Glutamatergic neuron (in vitro differentiated cells): ENCODE results near the gene APOF. TPM values are rescaled to one million over a fixed set of nuclear protein-coding genes. Genes with fewer than 3 reads are reported as not detected.
"Not testable (repeated sequence)": the region's sequence is repeated elsewhere in the genome, so short reads cannot be mapped to it uniquely, and the experiment has no call there.

Experiments
- DNase-seq: peaks from one replicate; pipeline ENCODE4 v3.0.0; 2022
- H3K27ac Mint-ChIP-seq: one replicate; pipeline ENCODE4 v1.8.0; 2020; ENCODE audit warnings: mild to moderate bottlenecking, mixed read lengths, inconsistent platforms; ENCODE audit not compliant: unreplicated experiment
- H3K27me3 Mint-ChIP-seq: one replicate; pipeline ENCODE4 v1.8.0; 2020; ENCODE audit warnings: mild to moderate bottlenecking, moderate library complexity, mixed read lengths, inconsistent platforms; ENCODE audit not compliant: unreplicated experiment
- H3K36me3 Mint-ChIP-seq: one replicate; pipeline ENCODE4 v1.8.0; 2020; ENCODE audit warnings: mild to moderate bottlenecking, mixed read lengths, inconsistent platforms; ENCODE audit not compliant: unreplicated experiment
- H3K4me1 Mint-ChIP-seq: one replicate; pipeline ENCODE4 v1.8.0; 2020; ENCODE audit warnings: mild to moderate bottlenecking, low read depth, mixed read lengths, inconsistent platforms; ENCODE audit not compliant: unreplicated experiment
- H3K4me3 Mint-ChIP-seq: one replicate; pipeline ENCODE4 v1.8.0; 2020; ENCODE audit warnings: mild to moderate bottlenecking, mixed read lengths, inconsistent platforms; ENCODE audit not compliant: unreplicated experiment
- H3K9me3 Mint-ChIP-seq: one replicate; pipeline ENCODE4 v1.8.0; 2020; ENCODE audit warnings: mild to moderate bottlenecking, moderate library complexity, mixed read lengths, inconsistent platforms; ENCODE audit not compliant: unreplicated experiment
- total RNA-seq: library from RNA; stranded (reverse); fragmentation: NEBNext Ultra II Directional; extraction: Animal tissue kit (Norgen Biotek cat#: 25700); gene quantifications from one replicate; pipeline ENCODE4 v1.2.1, GENCODE V29; 2021; ENCODE audit not compliant: unreplicated experiment
- TF ChIP-seq, protein P1 (sequence below): fragments of 200-600 bp; sonication (generic); IDR thresholded peaks from one replicate; pipeline ENCODE4 v1.5.0; 2021; ENCODE audit not compliant: partially characterized antibody, unreplicated experiment

APOF gene
- total RNA-seq, 1 donor from 2014 or later, result not detected

DNA sequence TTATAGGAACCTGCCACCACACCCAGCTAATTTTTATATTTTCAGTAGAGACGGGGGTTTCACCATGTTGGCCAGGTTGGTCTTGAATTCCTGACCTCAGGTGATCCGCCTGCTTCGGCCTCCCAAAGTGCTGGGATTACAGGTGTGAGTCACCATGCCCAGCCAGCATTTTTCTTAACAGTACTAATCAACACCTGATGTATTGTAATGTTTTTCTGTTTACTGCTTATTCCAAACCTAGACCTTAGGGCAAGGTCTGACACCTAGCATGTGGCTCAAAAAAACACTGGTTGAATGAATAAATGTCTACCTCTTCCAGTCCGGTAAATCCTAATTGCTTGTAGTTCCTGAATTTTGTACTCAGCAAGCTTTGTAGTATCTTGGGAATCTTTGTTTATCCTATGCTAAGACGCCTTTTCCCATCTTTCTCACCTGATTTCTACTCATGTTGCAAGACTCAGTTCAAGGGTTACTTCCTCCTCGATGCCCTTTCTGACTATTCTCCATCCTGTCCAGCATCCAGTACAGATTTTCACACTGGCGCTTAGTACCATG is 31.6 kb downstream of the APOF start:
- Mint-ChIP-seq H3K27me3 (peaks cover 3% of the 10 kb centered on the region), H3K36me3 (peaks cover 3% of the 10 kb centered on the region), H3K27ac (no peak overlapping the region), H3K4me3 (no peak overlapping the region), H3K4me1 (peaks cover 7% of the 10 kb centered on the region), H3K9me3 (peaks cover 5% of the 10 kb centered on the region)
- no peak for DNase-seq
- TF ChIP-seq, protein P1, sequence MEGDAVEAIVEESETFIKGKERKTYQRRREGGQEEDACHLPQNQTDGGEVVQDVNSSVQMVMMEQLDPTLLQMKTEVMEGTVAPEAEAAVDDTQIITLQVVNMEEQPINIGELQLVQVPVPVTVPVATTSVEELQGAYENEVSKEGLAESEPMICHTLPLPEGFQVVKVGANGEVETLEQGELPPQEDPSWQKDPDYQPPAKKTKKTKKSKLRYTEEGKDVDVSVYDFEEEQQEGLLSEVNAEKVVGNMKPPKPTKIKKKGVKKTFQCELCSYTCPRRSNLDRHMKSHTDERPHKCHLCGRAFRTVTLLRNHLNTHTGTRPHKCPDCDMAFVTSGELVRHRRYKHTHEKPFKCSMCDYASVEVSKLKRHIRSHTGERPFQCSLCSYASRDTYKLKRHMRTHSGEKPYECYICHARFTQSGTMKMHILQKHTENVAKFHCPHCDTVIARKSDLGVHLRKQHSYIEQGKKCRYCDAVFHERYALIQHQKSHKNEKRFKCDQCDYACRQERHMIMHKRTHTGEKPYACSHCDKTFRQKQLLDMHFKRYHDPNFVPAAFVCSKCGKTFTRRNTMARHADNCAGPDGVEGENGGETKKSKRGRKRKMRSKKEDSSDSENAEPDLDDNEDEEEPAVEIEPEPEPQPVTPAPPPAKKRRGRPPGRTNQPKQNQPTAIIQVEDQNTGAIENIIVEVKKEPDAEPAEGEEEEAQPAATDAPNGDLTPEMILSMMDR, result no peak

DNA sequence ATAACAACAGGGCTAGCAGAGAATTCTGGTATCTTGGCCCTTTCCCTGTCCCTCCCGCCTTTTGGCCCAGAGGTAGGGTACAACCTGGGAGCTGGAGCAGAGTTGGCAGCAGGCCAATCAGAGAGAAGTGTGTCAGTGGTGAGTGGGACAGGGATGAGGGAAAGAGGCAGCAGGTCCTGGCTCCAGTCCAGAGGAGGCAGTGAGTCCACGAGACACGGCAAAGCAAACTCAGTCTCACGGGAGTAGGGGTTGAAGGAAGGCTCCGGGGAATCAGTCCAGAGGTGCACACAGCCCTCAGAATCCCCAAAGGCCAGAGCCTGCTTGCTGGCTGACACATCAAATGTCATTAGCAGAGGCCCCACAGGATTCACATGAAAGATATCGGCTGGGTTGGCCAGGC is 36.1 kb downstream of the APOF start:
- Mint-ChIP-seq H3K4me3 (no peak overlapping the region), H3K27ac (no peak overlapping the region), H3K36me3 (peaks cover 3% of the 10 kb centered on the region), H3K27me3 (peaks cover 5% of the 10 kb centered on the region), H3K4me1 (no peaks in the 10 kb centered on the region), H3K9me3 (no peaks in the 10 kb centered on the region)
- TF ChIP-seq, protein P1, result no peak
- DNase-seq, result no peak

DNA sequence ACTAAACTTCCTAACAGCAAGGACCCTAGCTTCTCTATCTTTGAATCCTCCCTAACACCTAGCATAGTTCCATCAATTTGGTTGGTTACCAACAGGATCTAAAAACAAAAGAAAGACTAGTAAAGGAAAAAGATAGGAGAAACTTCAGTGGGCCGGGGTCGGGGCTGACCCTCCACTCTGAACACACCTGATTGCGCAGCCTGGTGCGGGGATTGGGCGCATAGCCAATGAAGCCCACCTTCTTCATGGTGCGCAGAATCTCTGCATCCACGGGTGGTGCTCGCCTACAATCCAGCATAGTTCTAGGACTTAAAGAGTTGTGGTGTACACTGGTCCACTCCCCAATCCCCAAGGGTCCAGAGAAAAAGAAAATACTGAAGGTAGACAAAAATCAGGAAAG is 36.5 kb downstream of the APOF start:
- Mint-ChIP-seq H3K27ac (no peak overlapping the region), H3K9me3 (no peaks in the 10 kb centered on the region), H3K27me3 (peaks cover 5% of the 10 kb centered on the region), H3K4me3 (no peak overlapping the region), H3K36me3 (peaks cover 3% of the 10 kb centered on the region), H3K4me1 (no peaks in the 10 kb centered on the region)
- DNase-seq, result no peak
- TF ChIP-seq, protein P1, result no peak

DNA sequence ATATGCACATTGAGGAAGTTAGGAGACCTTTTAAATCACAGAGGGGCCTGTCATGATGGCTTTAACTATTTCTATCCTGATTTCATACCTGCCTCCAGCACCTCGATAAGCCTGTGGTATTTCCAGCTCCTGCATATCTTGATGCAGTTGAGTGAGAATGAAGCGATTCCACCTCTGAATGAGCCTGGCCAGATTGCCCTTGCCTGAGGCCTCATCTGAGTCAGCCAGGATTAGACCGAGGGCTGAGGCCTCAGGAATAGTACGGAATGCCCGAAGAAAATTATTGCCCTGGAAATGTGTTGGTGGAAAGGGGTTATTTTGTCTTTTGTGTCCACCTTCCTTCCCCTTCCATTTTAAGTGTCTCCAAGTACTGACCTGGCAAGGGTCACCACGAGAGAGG is 38.5 kb downstream of the APOF start:
- Mint-ChIP-seq H3K36me3 (peaks cover 3% of the 10 kb centered on the region), H3K27me3 (peaks cover 5% of the 10 kb centered on the region), H3K27ac (no peak overlapping the region), H3K9me3 (no peaks in the 10 kb centered on the region), H3K4me3 (no peak overlapping the region), H3K4me1 (no peaks in the 10 kb centered on the region)
- TF ChIP-seq, protein P1, result no peak
- DNase-seq, result no peak

DNA sequence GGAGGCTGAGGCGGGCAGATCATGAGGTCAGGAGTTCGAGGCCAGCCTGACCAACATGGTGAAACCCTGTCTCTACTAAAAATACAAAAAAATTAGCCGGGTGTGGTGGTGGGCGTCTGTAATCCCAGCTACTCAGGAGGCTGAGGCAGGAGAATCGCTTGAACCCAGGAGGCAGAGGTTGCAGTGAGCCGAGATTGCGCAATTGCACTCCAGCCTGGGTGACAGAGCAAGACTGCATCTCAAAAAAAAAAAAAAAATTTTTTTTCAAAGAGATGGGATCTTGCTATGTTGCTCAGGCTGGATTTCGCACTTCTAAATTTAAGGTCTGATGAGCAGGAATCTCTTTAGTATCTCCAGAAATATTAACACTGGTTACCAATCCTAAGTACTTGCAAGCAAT is 41.0 kb downstream of the APOF start:
- not testable (repeated sequence) for H3K27ac Mint-ChIP-seq, H3K4me3 Mint-ChIP-seq, H3K4me1 Mint-ChIP-seq, H3K27me3 Mint-ChIP-seq, H3K36me3 Mint-ChIP-seq, DNase-seq, H3K9me3 Mint-ChIP-seq
